T-cell (primary cell): Measurements from ENCODE around the gene KLHL13. TPM values are rescaled to one million over a fixed set of nuclear protein-coding genes. Genes with fewer than 3 reads are reported as not detected.
"Not testable (repeated sequence)": the region's sequence is repeated elsewhere in the genome, so short reads cannot be mapped to it uniquely, and the experiment has no call there.

ENCODE experiments used
- ATAC-seq, 4 experiments: fragments of 200-7000 bp in 3 of 4; fragments of 150-1000 bp in 1 of 4; cut with Tn5 transposase; replicated peaks in 1 of 4; 1 replicate in 3 of 4; 2 replicates in 1 of 4; pipeline ENCODE4 v1.10.0; 2021; ENCODE audit warnings: moderate library complexity in 3 of 4, mild to moderate bottlenecking in 2 of 4, moderate number of reproducible peaks in 1 of 4
- CTCF ChIA-PET, 2 donors: fragments of 300-600 bp; sonication (Branson Sonifier 250); formaldehyde crosslinking; loops; one replicate each; lab custom pipeline; 2022; ENCODE audit warnings: antibody characterized with exemption in 2 of 2; lab: Charles Lee
- POLR2A ChIA-PET, 2 donors: fragments of 300-600 bp; sonication (Branson Sonifier 250); formaldehyde crosslinking; loops; one replicate each; lab custom pipeline; 2022; ENCODE audit warnings: antibody characterized with exemption in 2 of 2; lab: Charles Lee
- DNase-seq, 35 experiments: peaks; one replicate each; pipeline versions ENCODE4 v3.0.0 to v3.0.0-alpha.2; 2013 to 2023
- H3K27ac ChIP-seq: one replicate; pipeline ENCODE4 v1.5.1; 2013; ENCODE audit warnings: low read length
- H3K27me3 ChIP-seq, 2 experiments: replicated peaks in 1 of 2; 1 replicate in 1 of 2; 2 replicates in 1 of 2; pipeline versions ENCODE4 v1.6.1 to v1.7.0; 2013; ENCODE audit warnings: low read length in 1 of 2, mixed read lengths in 1 of 2; ENCODE audit not compliant: control insufficient read depth in 2 of 2, insufficient read depth in 2 of 2; ENCODE audit errors: extremely low read depth in 1 of 2
- H3K36me3 ChIP-seq, 2 donors: 1 replicate in 1 of 2; 2 replicates in 1 of 2; pipeline versions ENCODE4 v1.6.1 to v1.7.0; 2013; ENCODE audit warnings: low read length in 1 of 2; ENCODE audit not compliant: control insufficient read depth in 2 of 2, insufficient read depth in 1 of 2; ENCODE audit errors: extremely low read depth in 1 of 2
- H3K4me1 ChIP-seq, 2 experiments: 1 replicate in 1 of 2; 2 replicates in 1 of 2; pipeline versions ENCODE4 v1.6.1 to v1.7.0; 2013; ENCODE audit warnings: low read length in 2 of 2, mixed read lengths in 1 of 2; ENCODE audit not compliant: insufficient read depth in 2 of 2, control insufficient read depth in 1 of 2; ENCODE audit errors: extremely low read depth in 1 of 2
- H3K4me3 ChIP-seq, 2 donors: 1 replicate in 1 of 2; 2 replicates in 1 of 2; pipeline versions ENCODE4 v1.5.1 to v1.7.0; 2013; ENCODE audit warnings: mild to moderate bottlenecking in 2 of 2, low read length in 1 of 2, moderate library complexity in 1 of 2; ENCODE audit not compliant: control insufficient read depth in 1 of 2; ENCODE audit errors: extremely low read depth in 1 of 2
- H3K9me3 ChIP-seq: 2 replicates; pipeline ENCODE4 v1.7.0; 2013
- H3K27ac Mint-ChIP-seq, 2 donors: one replicate each; pipeline ENCODE4 v1.8.0; 2020 to 2021; ENCODE audit warnings: mild to moderate bottlenecking in 2 of 2, mixed read lengths in 2 of 2
- H3K27me3 Mint-ChIP-seq, 2 donors: one replicate each; pipeline ENCODE4 v1.8.0; 2021 to 2022; ENCODE audit warnings: mixed read lengths in 2 of 2
- H3K36me3 Mint-ChIP-seq: one replicate; pipeline ENCODE4 v1.8.0; 2021; ENCODE audit warnings: mixed read lengths
- H3K4me1 Mint-ChIP-seq, 3 donors: one replicate each; pipeline ENCODE4 v1.8.0; 2020 to 2022; ENCODE audit warnings: mixed read lengths in 3 of 3, mild to moderate bottlenecking in 1 of 3
- H3K4me3 Mint-ChIP-seq, 3 donors: one replicate each; pipeline ENCODE4 v1.8.0; 2020 to 2022; ENCODE audit warnings: mild to moderate bottlenecking in 3 of 3, mixed read lengths in 3 of 3, moderate library complexity in 3 of 3
- H3K9me3 Mint-ChIP-seq, 3 donors: one replicate each; pipeline ENCODE4 v1.8.0; 2020 to 2022; ENCODE audit warnings: mixed read lengths in 3 of 3
- WGBS: methylation state at CpG from one replicate; pipeline ENCODE4 v1.1.5; 2013; ENCODE audit warnings: missing lambda C conversion rate; ENCODE audit not compliant: insufficient coverage; 5-methylcytosine and 5-hydroxymethylcytosine counted together
- total RNA-seq, 35 experiments: library from RNA in 6 of 35; stranded (reverse) in 6 of 35; fragments of 120-200 nt in 1 of 35; gene quantifications; one replicate each; pipeline versions ENCODE4 v1.2.1 to v1.2.4 and lab custom pipeline; 2013 to 2026

The KLHL13 gene
- total RNA-seq, 5 donors from 2014 or later (not counting 1 experiment from before 2014, with no cell fraction given): 0.38 to 1.4 (median 0.61) TPM

- no peak for DNase-seq
- POLR2A ChIA-PET: no interaction called here
- H3K27me3 ChIP-seq: no peaks in the 10 kb centered on the region
These were observed 9.7 kb upstream of the KLHL13 start for GRCh38 chrX:118126286-118126685.

GRCh38 chrX:118124243-118124642, 7.6 kb upstream of the KLHL13 start:
- H3K4me1 ChIP-seq, DNase-seq, H3K4me3 Mint-ChIP-seq, H3K36me3 ChIP-seq, H3K27ac ChIP-seq, ATAC-seq, H3K27me3 ChIP-seq, POLR2A ChIA-PET, H3K4me1 Mint-ChIP-seq, H3K36me3 Mint-ChIP-seq, H3K9me3 Mint-ChIP-seq, H3K27ac Mint-ChIP-seq, H3K9me3 ChIP-seq, H3K27me3 Mint-ChIP-seq, H3K4me3 ChIP-seq: not testable (repeated sequence)
- CTCF ChIA-PET: interaction anchor here in 1 of 2 donors (0.7 kb wide), 1 partner anchor 11 kb away, joined by 4 read pairs; no protein-coding TSS in a partner anchor
- no CpG with 5 or more reads among the region's 4 CpGs for WGBS

More at GRCh38 chrX:118126286-118126685, 9.7 kb upstream of the KLHL13 start:
- no peaks in the 10 kb centered on the region for H3K36me3 Mint-ChIP-seq
- Histone ChIP-seq H3K4me3 (no peak overlapping the region), H3K9me3 (no peaks in the 10 kb centered on the region), H3K4me1 (peaks cover 0 to 2% of the 10 kb centered on the region in 2 experiments), H3K27ac (no peak overlapping the region), H3K36me3 (no peaks in the 10 kb centered on the region)
- no CpG with 5 or more reads among the region's 2 CpGs for WGBS
- H3K27ac Mint-ChIP-seq: no peak overlapping the region
- ATAC-seq: no peak
- H3K4me3 Mint-ChIP-seq: no peak overlapping the region
- H3K4me1 Mint-ChIP-seq: peaks cover 0 to 5% (median 0%) of the 10 kb centered on the region in 3 donors
- no peaks in the 10 kb centered on the region for H3K9me3 Mint-ChIP-seq
- H3K27me3 Mint-ChIP-seq: peaks cover 0 to under 1% of the 10 kb centered on the region in 2 donors
- CTCF ChIA-PET: no interaction called here

GRCh38 chrX:118117741-118118140, 1.1 kb upstream of the KLHL13 start:
- DNase-seq (no peak), ATAC-seq (no peak)
- Mint-ChIP-seq H3K9me3 (no peaks in the 10 kb centered on the region), H3K27me3 (peaks cover 16 to 30% of the 10 kb centered on the region in 2 donors), H3K4me3 (peak overlapping the region in 1 of 3 donors; percentile 83), H3K27ac (no peak overlapping the region), H3K36me3 (no peaks in the 10 kb centered on the region), H3K4me1 (peaks cover 7 to 10% (median 8%) of the 10 kb centered on the region in 3 donors)
- no CpG with 5 or more reads among the region's 2 CpGs for WGBS
- Histone ChIP-seq H3K27ac (no peak overlapping the region), H3K27me3 (peaks cover 0 to 11% of the 10 kb centered on the region in 2 experiments), H3K36me3 (no peaks in the 10 kb centered on the region), H3K4me3 (no peak overlapping the region), H3K9me3 (no peaks in the 10 kb centered on the region), H3K4me1 (peaks cover 0 to 3% of the 10 kb centered on the region in 2 experiments)
- ChIA-PET CTCF (no interaction called here), POLR2A (no interaction called here)

- Histone ChIP-seq H3K27me3 (peaks cover 0 to 11% of the 10 kb centered on the region in 2 experiments), H3K9me3 (no peaks in the 10 kb centered on the region), H3K27ac (no peak overlapping the region), H3K36me3 (no peaks in the 10 kb centered on the region), H3K4me3 (peak overlapping the region; percentile 27 to 51), H3K4me1 (peaks cover 0 to 3% of the 10 kb centered on the region in 2 experiments)
- CTCF ChIA-PET: interaction anchor here in 1 of 2 donors (0.6 kb wide), 1 partner anchor 467 kb away, joined by 3 read pairs; no protein-coding TSS in a partner anchor
- POLR2A ChIA-PET: no interaction called here
- 5% methylated on average over 36 of the region's 53 CpGs for WGBS
- Mint-ChIP-seq H3K4me1 (peaks cover 7 to 10% (median 8%) of the 10 kb centered on the region in 3 donors), H3K9me3 (no peaks in the 10 kb centered on the region), H3K27me3 (peaks cover 16 to 33% of the 10 kb centered on the region in 2 donors), H3K27ac (peak overlapping the region in 1 of 2 donors; percentile 24), H3K4me3 (peak overlapping the region; percentile 68 to 83 (median 72)), H3K36me3 (no peaks in the 10 kb centered on the region)
- DNase-seq (peak in 6 of 35 experiments; percentile 0 to 11 (median 2)), ATAC-seq (peak; percentile 19 to 55 (median 42))
These were observed 477 bp downstream of the KLHL13 start for GRCh38 chrX:118115953-118116712.

GRCh38 chrX:118114971-118115370, 1.6 kb downstream of the KLHL13 start:
- Mint-ChIP-seq H3K4me1 (peaks cover 7 to 10% (median 8%) of the 10 kb centered on the region in 3 donors), H3K36me3 (no peaks in the 10 kb centered on the region), H3K27me3 (peaks cover 16 to 30% of the 10 kb centered on the region in 2 donors), H3K9me3 (no peaks in the 10 kb centered on the region), H3K4me3 (peak overlapping the region in 1 of 3 donors; percentile 83), H3K27ac (peak overlapping the region in 1 of 2 donors; percentile 18)
- Histone ChIP-seq H3K9me3 (no peaks in the 10 kb centered on the region), H3K27ac (no peak overlapping the region), H3K27me3 (peaks cover 0 to 11% of the 10 kb centered on the region in 2 experiments), H3K4me1 (peaks cover 0 to 3% of the 10 kb centered on the region in 2 experiments), H3K4me3 (no peak overlapping the region), H3K36me3 (no peaks in the 10 kb centered on the region)
- ChIA-PET CTCF (no interaction called here), POLR2A (no interaction called here)
- WGBS: no CpG with 5 or more reads among the region's 2 CpGs
- DNase-seq (no peak), ATAC-seq (no peak)

GRCh38 chrX:118109065-118109464, 7.5 kb downstream of the KLHL13 start:
- CTCF ChIA-PET: no interaction called here
- H3K4me3 Mint-ChIP-seq: no peak overlapping the region
- H3K36me3 Mint-ChIP-seq: no peaks in the 10 kb centered on the region
- no peak overlapping the region for H3K4me3 ChIP-seq
- no peaks in the 10 kb centered on the region for H3K27me3 ChIP-seq
- no peak overlapping the region for H3K27ac ChIP-seq
- peaks cover 0 to 6% (median 0%) of the 10 kb centered on the region in 3 donors for H3K4me1 Mint-ChIP-seq
- ATAC-seq (no peak), DNase-seq (no peak)
- peaks cover 0 to 9% of the 10 kb centered on the region in 2 donors for H3K27me3 Mint-ChIP-seq
- H3K9me3 Mint-ChIP-seq: no peaks in the 10 kb centered on the region
- no peak overlapping the region for H3K27ac Mint-ChIP-seq
- no peaks in the 10 kb centered on the region for H3K4me1 ChIP-seq
- POLR2A ChIA-PET: no interaction called here
- no peaks in the 10 kb centered on the region for H3K9me3 ChIP-seq
- no peaks in the 10 kb centered on the region for H3K36me3 ChIP-seq
- no CpG with 5 or more reads among the region's 5 CpGs for WGBS
